HG03469 (cell line): Measurements from ENCODE around the gene TEDC2.

ENCODE experiments used
- ATAC-seq: cut with Tn5 transposase; IDR thresholded peaks from one replicate; pipeline ENCODE4 v1.9.1; 2021; ENCODE audit warnings: mild to moderate bottlenecking, moderate library complexity, moderate number of reproducible peaks; ENCODE audit not compliant: unreplicated experiment

The TEDC2 gene

GRCh38 chr16:2464333-2464732, 4.4 kb downstream of the TEDC2 start:
- no peak for ATAC-seq

GRCh38 chr16:2465653-2466415, 5.9 kb downstream of the TEDC2 start:
- ATAC-seq, result no peak

- no peak for ATAC-seq
These were observed 7.0 kb downstream of the TEDC2 start for GRCh38 chr16:2466667-2467527.

- no peak for ATAC-seq
These were observed 7.8 kb downstream of the TEDC2 start for GRCh38 chr16:2467528-2468232.

GRCh38 chr16:2468233-2468724, 8.4 kb downstream of the TEDC2 start:
- no peak for ATAC-seq

GRCh38 chr16:2468725-2469398, 9.0 kb downstream of the TEDC2 start:
- no peak for ATAC-seq

- ATAC-seq, result no peak
These were observed 9.7 kb downstream of the TEDC2 start for GRCh38 chr16:2469399-2470233.

- no peak for ATAC-seq
These were observed 10.3 kb downstream of the TEDC2 start for GRCh38 chr16:2470234-2470601.

- ATAC-seq, result no peak
These were observed 10.7 kb downstream of the TEDC2 start for GRCh38 chr16:2470603-2471015.

- no peak for ATAC-seq
These were observed 11.2 kb downstream of the TEDC2 start, which contains the start of gene NTN3 for GRCh38 chr16:2471016-2471652. NTN3 (plus strand) TSS chr16:2471297; CDS start chr16:2471702, 405 bp downstream.

GRCh38 chr16:2471653-2472487, 12.0 kb downstream of the TEDC2 start:
- no peak for ATAC-seq

- ATAC-seq, result no peak
These were observed 12.6 kb downstream of the TEDC2 start for GRCh38 chr16:2472488-2472864.

GRCh38 chr16:2472885-2473445, 13.1 kb downstream of the TEDC2 start:
- no peak for ATAC-seq

- ATAC-seq, result no peak
These were observed 13.6 kb downstream of the TEDC2 start for GRCh38 chr16:2473446-2473926.

- no peak for ATAC-seq
These were observed 14.3 kb downstream of the TEDC2 start for GRCh38 chr16:2473999-2474876.

- no peak for ATAC-seq
These were observed 15.0 kb downstream of the TEDC2 start, which contains the start of gene TBC1D24 for GRCh38 chr16:2474877-2475412. TBC1D24 (plus strand) TSS chr16:2475127; CDS start chr16:2496149, 21,022 bp downstream.
